NB4 (cell line): ENCODE data around the gene EDARADD.

Experiments
- POLR2A ChIP-seq: IDR thresholded peaks from 2 replicates; pipeline ENCODE4 v1.6.1; 2011; ENCODE audit warnings: mild to moderate bottlenecking; ENCODE audit not compliant: insufficient read length; ENCODE audit errors: extremely low read depth
- TF ChIP-seq, protein P1 (sequence below): IDR thresholded peaks from one replicate; pipeline ENCODE4 v1.5.1; 2012; ENCODE audit warnings: low read depth, low read length
- TF ChIP-seq, protein P2 (sequence below): IDR thresholded peaks from 2 replicates; pipeline ENCODE4 v1.6.1; 2011; ENCODE audit warnings: low read depth, low read length

DNA sequence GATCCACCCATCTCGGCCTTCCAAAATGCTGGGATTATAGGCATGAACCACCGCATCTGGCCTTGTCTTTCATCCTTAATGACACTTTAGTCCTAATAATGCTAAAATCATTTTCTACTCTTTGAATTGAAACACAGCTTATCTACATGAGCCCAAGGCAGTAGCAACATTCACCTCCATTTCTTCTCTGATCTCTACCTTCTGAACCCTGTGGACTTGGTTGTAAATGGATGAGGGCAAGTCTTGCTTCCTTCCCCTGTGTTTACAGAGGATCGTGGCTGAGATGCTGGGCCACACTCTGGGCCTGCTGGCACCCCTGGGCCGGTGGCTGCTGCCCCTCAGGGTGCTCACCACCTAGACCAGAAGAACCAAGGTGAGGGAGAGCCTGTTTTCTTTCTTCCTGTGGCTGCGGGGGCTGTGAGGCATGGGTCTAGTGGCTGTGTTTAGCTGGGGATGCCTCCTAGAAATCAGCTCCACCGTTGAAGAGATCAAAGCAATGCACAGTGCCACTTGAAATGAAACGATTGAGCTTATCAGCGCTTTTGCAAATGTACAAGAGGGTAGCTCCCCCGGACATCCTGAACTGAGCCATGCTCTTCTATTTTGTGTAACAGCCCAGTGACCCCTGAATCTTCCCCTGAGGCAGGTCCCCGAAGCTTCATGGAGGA, 97.5 kb downstream of the EDARADD start:
- TF ChIP-seq, protein P1, sequence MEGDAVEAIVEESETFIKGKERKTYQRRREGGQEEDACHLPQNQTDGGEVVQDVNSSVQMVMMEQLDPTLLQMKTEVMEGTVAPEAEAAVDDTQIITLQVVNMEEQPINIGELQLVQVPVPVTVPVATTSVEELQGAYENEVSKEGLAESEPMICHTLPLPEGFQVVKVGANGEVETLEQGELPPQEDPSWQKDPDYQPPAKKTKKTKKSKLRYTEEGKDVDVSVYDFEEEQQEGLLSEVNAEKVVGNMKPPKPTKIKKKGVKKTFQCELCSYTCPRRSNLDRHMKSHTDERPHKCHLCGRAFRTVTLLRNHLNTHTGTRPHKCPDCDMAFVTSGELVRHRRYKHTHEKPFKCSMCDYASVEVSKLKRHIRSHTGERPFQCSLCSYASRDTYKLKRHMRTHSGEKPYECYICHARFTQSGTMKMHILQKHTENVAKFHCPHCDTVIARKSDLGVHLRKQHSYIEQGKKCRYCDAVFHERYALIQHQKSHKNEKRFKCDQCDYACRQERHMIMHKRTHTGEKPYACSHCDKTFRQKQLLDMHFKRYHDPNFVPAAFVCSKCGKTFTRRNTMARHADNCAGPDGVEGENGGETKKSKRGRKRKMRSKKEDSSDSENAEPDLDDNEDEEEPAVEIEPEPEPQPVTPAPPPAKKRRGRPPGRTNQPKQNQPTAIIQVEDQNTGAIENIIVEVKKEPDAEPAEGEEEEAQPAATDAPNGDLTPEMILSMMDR = no peak
- TF ChIP-seq, protein P2, sequence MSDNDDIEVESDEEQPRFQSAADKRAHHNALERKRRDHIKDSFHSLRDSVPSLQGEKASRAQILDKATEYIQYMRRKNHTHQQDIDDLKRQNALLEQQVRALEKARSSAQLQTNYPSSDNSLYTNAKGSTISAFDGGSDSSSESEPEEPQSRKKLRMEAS = no peak
- TF ChIP-seq POLR2A = no peak
